HG02981 (cell line): ENCODE data around the gene ST8SIA4.

Experiments
- ATAC-seq: cut with Tn5 transposase; IDR thresholded peaks from one replicate; pipeline ENCODE4 v1.9.1; 2021; ENCODE audit warnings: mild to moderate bottlenecking, moderate library complexity; ENCODE audit not compliant: unreplicated experiment

The ST8SIA4 gene, protein sequence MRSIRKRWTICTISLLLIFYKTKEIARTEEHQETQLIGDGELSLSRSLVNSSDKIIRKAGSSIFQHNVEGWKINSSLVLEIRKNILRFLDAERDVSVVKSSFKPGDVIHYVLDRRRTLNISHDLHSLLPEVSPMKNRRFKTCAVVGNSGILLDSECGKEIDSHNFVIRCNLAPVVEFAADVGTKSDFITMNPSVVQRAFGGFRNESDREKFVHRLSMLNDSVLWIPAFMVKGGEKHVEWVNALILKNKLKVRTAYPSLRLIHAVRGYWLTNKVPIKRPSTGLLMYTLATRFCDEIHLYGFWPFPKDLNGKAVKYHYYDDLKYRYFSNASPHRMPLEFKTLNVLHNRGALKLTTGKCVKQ

DNA sequence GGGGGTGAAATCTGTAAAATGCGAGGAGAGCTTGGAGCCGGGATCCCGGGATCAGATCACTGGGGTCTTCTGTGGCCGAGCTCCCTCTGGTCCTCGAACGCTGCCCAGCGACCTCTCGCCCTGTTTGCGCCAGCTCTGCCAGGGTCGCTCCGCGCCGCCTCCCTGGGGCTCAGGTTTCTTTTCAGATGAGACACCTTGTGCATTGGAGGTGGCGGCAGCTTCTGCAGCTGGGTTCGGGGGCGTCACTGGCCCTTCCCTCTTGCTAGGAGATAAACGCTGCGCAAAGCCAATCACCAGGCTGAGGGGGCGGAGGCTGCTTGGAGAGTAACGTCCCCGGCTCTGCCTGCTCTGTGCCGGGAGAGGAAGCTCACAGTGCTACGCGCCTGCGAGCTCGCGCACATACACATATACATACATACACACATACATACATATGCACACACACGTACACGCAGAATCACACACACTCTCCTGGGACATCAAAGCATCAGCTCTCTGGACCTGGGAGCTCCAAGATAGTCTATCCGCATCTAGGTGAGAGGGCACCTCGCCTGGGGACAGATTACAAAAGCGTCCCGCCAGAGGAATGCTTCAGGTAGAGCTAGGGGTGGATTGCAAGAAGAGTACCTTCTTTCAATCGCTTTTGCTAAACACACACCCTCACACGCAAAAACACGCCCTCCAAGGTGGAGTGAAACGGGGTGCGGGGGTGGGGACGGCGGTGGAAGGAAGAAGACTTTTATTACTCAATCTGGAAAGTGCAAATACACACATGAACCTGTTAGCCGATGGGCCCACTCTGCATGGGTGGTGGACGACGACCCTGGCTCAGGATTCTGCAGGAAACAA, at the start of gene ST8SIA4:
Gene ST8SIA4 (minus strand): TSS at position 244 of the 849 bp plus-strand sequence. CDS start 327 bp downstream, outside the sequence.
- ATAC-seq: peak; percentile 73

DNA sequence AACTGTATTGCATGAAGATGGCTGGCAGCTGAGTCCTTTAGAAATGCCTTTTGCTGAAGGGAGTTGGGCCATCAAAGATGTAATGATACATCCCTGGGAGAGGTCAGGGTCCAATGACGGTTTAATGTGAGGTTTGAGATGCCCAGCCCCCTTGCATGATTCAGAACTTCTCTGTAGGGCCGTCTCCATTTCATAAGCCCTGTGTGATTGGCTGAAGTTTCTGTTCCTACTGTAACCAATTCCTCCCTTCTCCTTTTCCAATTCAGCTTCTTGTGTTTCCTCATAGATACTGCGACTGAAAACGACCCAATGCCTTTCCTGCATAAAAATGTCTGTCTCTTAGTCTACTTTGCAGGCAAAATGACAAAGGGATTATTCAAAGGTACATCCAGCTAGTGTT, 47.9 kb upstream of the ST8SIA4 start:
- no peak for ATAC-seq

DNA sequence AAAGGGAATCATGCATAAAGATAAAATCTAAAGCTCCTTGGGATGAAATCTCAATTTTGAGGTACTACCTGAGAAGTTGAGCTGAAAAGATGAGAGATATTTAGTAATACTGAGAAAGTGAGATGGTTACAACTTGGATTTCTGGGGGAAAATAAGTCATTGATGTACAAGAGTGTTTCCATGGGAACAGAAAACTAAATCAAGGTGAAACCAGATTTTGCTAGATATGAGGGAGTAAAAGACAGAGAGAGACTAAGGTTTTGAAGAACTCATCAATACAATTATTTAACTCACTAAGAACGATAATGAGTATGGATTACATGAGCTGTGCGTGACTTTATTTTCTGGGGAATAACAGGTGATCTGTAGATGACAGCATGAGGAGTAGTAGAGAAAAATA, 10.2 kb upstream of the ST8SIA4 start:
- ATAC-seq: no peak

DNA sequence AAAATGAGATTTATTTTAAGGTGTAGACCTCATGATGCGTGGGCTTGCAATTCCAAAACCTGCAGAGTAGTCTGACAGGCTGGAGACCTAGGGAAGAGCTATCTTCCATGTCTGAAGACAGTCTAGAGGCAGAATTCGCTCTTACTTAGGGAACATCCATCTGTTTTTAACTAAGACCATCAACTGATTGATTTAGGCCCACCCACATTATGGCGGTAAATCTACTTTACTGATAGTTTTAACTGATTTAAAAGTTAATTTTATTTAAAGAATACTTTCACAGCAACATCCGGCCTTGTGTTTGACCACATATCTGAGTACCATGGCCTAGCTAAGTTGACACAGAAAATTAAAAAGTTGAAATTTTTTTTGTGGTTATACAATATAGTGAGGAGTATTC, 6.0 kb upstream of the ST8SIA4 start:
- ATAC-seq: no peak

DNA sequence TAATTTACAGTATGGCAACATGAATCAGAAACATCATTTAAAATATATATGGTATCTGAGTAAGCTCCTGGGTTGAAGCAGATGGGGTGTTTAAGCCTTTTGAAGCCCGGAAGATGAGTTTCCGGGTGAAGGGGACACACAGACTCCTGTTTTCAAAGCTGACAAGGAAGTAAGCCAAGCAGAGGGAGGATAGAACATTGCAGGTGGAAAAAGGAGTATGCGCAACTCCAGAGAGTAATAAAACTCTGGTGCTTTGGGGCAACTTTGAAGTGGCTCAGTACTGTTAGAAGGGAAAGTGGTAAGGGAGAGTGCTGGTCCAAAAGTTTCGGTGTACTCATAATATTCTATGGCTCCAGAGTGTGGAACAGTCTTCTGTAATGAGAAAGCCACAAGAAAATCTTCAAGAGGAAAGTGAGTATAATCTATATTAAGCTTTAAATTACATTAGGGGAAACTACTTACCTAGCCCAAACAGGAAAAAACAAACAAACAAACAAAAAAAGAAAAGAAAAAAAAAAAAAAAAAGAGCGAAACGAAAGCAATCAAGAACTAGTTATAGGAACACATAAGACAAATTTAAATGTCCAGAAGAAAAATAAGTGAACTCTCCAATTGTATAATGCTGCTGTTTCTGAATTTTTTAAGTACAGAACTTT, 2.3 kb upstream of the ST8SIA4 start:
- ATAC-seq: no peak

DNA sequence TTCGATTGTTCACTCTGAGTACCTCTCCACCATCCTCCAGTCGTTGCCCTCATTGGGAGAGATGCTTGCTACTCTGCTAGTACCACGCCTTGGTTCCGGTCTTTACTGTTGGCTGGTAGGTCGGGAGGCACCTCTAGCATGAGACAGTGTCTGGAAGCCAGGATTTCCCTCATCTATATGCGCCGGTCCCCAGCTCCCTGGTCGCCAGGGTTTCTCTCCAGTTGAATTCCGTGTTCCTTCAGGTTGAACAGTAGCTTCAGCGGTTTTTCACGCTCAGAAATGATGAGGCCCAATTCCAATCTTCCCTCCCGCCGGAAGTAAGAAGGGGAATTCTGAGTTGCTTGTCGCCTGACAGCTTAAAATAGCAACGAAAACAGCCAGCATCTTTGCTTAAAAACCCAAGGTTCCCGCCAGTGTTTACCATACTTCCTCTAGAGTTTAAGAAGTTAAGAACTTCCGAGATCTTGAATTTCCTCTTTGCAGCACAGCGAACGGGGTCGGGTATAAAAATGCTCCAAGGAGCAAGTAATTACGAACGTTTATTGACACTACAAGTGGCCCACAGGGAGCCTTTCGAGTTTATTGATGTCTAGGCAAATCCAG, 1.3 kb upstream of the ST8SIA4 start:
- ATAC-seq: peak; percentile 23

DNA sequence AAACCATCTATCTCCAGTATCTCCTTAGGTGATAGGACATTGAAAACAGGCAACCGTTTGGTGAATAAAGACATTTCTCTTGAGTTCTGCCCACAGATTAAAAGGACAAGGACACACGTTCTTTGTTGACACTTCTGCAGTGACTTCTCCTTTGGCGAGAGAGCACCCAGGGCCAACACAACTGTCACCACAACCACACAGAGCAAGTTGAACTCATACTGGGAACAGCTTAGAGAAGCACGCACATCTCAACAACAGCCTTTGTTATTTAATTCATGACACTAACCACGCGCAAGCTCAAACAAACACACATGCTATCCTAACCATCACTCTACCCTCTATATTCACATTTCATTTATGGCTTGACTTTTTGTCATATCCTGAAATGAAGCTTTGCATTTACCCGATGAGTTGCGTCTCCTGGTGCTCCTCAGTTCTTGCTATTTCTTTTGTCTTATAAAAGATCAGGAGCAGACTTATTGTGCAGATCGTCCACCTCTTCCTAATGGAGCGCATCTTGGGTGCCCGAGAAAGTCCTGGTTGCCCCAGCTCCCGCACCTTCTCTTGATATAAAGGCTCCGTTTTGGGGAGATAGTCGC, 543 bp downstream of the ST8SIA4 start:
- no peak for ATAC-seq

DNA sequence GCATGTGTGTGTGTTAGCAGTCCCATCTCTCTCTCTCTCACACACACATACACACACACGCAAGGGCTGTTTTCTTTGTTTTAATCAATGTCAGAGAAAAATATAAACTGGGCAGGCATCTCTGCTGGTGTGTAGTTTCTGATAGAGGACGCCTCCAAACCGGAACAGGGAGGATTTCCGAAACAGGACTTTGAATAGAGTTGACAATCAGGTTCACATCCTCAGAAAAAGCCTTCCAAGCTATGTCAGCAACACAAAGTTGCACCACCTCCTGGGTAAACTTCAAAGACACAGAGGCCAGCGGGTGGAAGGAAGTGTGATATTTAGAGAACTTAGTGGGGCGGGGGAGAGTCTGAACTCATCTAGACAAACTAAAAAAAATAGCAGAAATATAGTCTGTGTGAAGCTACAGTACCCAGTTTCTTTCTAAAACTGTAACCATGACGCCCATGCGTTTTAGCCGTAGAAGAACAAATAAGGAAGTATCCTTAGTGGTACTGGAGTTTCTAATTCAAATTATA, 1.2 kb downstream of the ST8SIA4 start:
- ATAC-seq: no peak

DNA sequence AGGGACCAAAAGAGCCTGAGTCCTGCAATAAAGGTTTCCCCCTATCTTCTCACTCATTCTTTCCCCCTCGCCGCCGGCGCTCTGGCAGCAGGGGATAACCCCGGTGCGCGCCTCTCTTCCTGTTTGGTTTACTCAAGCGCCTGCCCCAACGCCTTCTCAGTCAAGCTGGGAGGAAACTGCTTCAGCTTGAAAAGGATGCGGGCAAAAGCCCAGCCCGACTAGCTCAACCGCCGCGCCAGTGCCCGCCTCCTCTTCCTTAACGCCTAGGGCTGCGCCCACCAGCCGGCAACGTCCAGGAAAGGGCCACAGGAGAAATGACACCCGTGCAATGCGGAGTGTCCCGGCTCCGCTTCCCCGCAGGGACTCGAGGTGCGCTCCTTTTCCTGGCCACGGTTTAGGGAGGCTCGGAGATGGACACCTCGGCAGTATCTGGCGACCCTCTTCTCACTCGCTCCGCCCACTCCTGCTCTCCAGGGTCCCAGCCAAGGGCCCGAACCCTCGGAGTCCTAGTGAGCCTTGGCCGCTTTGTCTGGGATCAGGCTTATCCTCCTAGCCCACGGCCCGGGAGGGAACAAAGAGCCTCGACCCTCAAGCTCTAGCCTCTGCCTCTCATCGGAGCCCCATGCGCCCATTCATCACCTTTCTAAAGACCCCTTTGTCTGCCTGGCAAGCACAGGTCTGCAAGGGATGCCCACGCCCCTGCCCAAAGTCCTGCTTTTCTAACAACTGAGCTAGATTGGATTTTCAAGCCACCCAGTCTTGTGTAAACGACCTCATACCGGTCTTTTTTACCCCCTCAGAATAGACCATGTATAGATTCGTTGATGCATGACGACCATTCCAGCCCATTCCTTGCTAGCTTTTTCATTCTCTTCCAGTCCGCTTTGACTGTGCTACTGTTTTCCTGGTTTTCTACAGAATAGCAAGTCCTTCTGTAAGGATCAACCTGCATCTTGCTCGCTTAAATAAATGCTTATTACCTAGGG, 2.0 kb downstream of the ST8SIA4 start:
- ATAC-seq: peak; percentile 35

DNA sequence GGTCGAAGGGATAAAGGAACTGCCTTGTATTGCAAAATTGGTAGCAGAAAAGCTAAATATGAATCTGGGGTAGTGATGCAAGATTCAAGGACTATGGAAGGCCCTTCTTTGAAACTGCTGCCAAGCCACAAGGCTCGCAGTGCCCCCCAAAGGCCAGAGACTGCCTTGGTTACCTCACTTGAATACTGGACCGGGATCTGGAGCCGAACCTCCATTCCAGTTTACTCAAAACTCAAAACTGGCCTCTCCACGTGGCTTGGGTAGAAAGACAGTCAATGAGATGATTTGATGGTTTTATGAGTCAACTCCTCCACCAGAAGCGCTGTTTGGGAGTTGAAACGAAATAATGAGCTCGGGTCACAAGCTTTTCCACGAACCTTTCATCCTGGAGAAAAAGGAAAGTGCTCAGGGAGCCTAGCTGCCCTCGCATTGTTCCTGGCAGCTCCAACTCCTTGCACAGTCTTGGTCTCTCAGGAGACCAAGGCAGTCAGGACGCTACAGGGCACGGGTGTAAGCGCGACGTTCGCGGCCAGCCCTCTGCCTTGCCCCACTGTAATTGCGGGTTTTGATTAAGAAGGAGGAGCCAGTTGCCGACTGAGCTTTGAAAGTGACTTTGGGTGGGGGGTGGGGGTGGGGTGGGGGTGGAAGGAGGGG, 2.8 kb downstream of the ST8SIA4 start:
- ATAC-seq: no peak

DNA sequence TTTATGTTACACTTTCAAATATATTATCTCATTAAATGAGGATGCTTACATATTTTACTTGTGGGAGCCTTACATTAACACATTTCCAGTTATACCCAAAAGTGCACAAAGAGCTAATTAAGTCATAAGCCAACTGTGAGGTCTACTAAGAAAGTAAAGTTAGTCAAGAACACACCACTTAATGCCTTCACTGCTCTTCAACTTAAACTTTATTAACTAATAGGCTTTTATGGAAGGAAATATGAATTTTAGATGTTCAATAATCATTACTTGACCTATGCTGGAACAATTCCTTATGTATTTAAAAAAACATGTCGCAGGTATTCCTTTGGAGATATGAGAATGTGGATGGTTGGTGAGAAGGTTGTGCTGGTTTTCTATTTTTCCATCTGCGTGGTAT, 3.4 kb downstream of the ST8SIA4 start:
- ATAC-seq: no peak

DNA sequence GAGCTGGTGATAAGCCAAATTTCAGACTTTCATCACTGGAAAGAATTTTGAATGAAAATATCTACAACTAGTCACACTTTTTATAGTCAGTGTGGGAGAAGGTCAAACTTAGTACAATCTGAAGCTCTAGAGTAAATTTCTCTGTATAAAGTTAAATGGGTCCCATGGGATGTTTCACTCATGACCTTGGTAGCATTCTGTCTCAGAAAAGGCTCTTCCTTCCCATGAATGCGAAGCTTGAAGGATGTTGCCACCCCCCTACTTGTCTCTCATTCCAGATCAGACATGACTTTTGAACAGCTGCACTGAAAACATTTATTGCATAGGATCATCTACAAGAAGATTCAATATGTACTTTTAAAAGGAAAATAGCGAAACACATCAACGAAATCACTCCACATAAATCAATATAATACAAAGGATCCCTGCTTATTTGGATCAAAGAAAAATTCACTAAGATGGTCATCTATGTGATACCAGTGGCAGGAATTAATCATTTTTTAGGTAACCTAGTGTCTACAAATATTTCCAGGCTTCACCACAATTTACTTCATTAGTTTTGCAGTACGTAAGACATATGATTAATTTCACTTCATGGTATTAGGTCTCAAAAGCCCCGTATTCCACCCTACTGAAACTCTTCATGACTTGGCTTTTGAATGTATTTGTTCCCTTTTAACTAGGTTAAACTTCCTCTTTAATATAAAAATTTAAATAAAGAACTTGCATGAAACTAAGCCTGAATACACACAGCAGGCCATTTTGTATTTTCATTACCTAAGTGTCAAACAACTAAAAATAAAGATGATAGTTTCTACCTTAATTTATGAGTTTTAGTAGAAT, 4.4 kb downstream of the ST8SIA4 start:
- no peak for ATAC-seq

DNA sequence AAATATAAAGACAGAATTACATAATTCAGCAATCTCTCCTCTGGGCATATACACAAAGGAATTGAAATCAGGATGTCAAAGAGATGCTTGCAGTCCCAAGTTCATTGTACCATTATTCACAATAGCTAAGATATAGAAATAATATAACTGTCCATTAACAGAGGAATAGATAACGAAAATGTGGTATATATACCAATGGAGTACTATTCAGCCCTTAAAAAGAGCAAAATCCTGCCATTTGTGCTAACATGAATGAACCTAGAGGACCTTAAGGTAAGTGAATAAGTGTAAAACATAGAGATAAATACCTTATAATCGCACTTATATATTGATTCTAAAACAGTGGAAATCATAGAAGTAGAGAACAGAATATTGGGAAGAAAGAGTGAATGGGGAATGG, 7.0 kb downstream of the ST8SIA4 start:
- no peak for ATAC-seq

DNA sequence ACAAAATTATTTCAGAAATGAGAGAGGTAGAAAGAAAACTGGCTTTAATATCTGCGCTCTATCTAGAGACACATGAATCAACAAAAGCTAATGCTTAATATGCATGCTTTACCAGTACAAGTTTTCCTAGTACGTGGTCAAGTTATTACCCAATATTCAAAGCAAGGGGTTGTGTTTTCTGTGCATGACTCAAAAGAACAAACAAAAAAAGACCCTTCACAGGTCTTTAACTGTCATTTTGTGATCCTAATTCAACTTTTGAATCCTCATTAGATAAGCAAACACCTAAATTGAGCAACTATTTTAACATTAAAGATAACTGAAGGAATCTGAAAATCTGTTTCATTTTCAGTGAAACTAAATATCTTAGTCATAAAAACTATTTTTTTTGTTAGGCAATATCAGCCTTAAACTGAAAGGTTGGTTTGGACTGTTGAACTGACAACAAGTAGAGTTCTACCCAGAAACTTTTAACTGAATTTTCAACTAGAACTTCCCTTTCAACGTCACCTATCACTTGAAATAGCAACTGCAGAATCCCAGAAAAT, 12.5 kb downstream of the ST8SIA4 start:
- peak; percentile 74 for ATAC-seq

DNA sequence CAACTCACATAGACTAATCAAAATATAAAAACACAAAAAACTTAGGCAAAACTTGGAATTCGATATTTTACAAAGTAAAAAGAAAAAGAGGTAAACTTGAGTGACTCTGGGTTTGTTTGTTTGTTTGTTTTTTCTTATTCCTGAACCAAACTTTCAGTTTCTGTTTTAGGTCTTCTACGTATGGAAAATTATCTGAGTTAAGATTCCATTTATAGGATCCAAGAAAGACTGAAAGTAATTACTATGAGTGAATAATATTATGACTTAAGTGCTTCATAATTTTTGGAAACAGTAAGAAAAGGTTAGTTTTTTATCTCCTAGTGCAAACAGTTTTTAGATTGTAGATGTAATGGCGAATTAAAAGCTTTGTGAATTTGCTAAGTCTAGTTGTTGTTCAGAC, 13.2 kb downstream of the ST8SIA4 start:
- no peak for ATAC-seq

DNA sequence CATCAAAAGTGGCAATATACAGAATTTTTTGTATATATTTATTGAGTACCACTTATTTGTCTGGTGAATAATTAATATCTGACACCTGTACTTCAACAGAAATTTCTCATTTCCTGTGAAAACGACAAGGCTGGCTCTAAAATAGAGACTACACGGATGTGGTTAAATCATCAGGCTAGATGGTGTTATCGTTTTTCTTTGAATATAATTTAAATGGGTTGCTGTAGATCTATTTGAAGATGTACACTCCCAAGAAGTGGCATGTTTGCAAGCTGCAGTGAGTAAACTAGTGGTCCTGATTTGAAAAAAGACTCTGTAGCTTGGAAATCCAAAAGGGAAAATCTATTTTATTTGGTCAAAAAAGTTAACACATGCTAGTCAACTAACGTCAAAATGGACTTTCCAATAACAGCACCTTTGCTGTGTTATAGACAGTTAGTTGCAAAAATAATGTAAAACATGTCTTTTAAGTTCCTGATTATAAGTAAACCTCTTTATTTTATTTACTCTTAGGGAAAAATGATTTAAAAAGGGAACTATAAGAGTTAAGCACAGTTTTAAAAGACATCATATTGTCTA, 13.8 kb downstream of the ST8SIA4 start:
- peak; percentile 66 for ATAC-seq

DNA sequence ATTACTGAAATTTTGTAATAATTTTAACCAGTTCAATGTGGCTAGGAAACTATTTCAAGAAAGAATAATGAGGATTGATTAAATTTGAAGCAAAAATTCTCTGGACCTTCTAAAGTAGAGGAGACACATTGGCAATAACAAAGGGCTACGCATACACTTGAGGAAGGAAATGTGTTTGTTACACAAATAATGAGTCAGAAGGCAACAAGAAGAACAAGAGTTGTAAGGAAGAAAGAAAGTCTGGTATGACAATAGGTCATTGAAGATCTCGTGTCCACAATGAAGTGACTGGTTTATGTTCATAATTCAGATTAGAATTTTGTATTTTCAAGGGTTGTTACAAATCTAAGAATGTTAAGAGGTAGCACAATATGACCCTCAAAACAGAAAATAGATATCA, 25.8 kb downstream of the ST8SIA4 start:
- no peak for ATAC-seq
